HepG2 (cell line): ENCODE results near the gene N4BP2. TPM values are rescaled to one million over a fixed set of nuclear protein-coding genes. Genes with fewer than 3 reads are reported as not detected.

Experiments used
- ATAD3A ChIP-seq: sonication (generic); formaldehyde crosslinking; IDR thresholded peaks from 2 replicates; pipeline ENCODE4 v1.4.0; 2020; ENCODE audit warnings: missing genetic modification reagents
- CHCHD3 ChIP-seq: sonication (generic); formaldehyde crosslinking; IDR thresholded peaks from 2 replicates; pipeline ENCODE4 v1.8.0; 2022; ENCODE audit warnings: mild to moderate bottlenecking, missing genetic modification reagents, moderate library complexity
- EEA1 ChIP-seq: sonication (generic); formaldehyde crosslinking; IDR thresholded peaks from 2 replicates; pipeline ENCODE4 v1.5.1; 2020; ENCODE audit warnings: mild to moderate bottlenecking, missing genetic modification reagents, borderline replicate concordance
- GATAD1 ChIP-seq: IDR thresholded peaks from 2 replicates; pipeline ENCODE4 v1.6.1; 2016; ENCODE audit warnings: missing genetic modification reagents, missing compliant biosample characterization
- GPN1 ChIP-seq: sonication (generic); formaldehyde crosslinking; IDR thresholded peaks from 2 replicates; pipeline ENCODE4 v1.5.1; 2020; ENCODE audit warnings: missing genetic modification reagents, borderline replicate concordance
- HMG20B ChIP-seq: conservative IDR thresholded peaks from 2 replicates; pipeline ENCODE4 v1.6.1; 2016; ENCODE audit warnings: missing genetic modification reagents, missing compliant biosample characterization
- PITX1 ChIP-seq: sonication (generic); formaldehyde crosslinking; IDR thresholded peaks from 2 replicates; pipeline ENCODE4 v1.5.1; 2020; ENCODE audit warnings: mild to moderate bottlenecking, missing genetic modification reagents
- RBM22 ChIP-seq: fragments of 200-400 bp; formaldehyde crosslinking; optimal IDR thresholded peaks from 2 replicates; pipeline ENCODE3; 2017; ENCODE audit warnings: mild to moderate bottlenecking, low read length, moderate library complexity
- SMAD3 ChIP-seq: sonication (generic); formaldehyde crosslinking; IDR thresholded peaks from 2 replicates; pipeline ENCODE4 v1.4.0; 2020; ENCODE audit warnings: missing genetic modification reagents
- SMARCE1 ChIP-seq: fragments of 450-650 bp; IDR thresholded peaks from 2 replicates; pipeline ENCODE4 v1.6.1; 2017; ENCODE audit warnings: borderline replicate concordance
- STAT5B ChIP-seq: sonication (generic); formaldehyde crosslinking; IDR thresholded peaks from 2 replicates; pipeline ENCODE4 v1.4.0; 2020; ENCODE audit warnings: missing genetic modification reagents
- TEAD3 ChIP-seq: optimal IDR thresholded peaks from 2 replicates; pipeline ENCODE3; 2016; ENCODE audit warnings: borderline replicate concordance
- ZFX ChIP-seq: sonication (generic); formaldehyde crosslinking; IDR thresholded peaks from 2 replicates; pipeline ENCODE4 v1.4.0; 2020; ENCODE audit warnings: mild to moderate bottlenecking, low read depth, missing genetic modification reagents, moderate library complexity
- ZNF136 ChIP-seq: sonication (generic); formaldehyde crosslinking; IDR thresholded peaks from 2 replicates; pipeline ENCODE4 v1.8.1; 2022; ENCODE audit warnings: low read depth, mild to moderate bottlenecking, moderate library complexity, missing genetic modification reagents
- ZNF329 ChIP-seq: sonication (generic); formaldehyde crosslinking; IDR thresholded peaks from 2 replicates; pipeline ENCODE4 v1.9.0; 2021; ENCODE audit warnings: low read depth, mild to moderate bottlenecking, missing genetic modification reagents
- ZNF33A ChIP-seq: sonication (generic); formaldehyde crosslinking; IDR thresholded peaks from 2 replicates; pipeline ENCODE4 v1.5.1; 2020; ENCODE audit warnings: missing genetic modification reagents, mild to moderate bottlenecking, moderate library complexity, borderline replicate concordance
- ZNF430 ChIP-seq: sonication (generic); formaldehyde crosslinking; IDR thresholded peaks from 2 replicates; pipeline ENCODE4 v1.9.0; 2021; ENCODE audit warnings: mild to moderate bottlenecking, missing genetic modification reagents
- ZNF468 ChIP-seq: sonication (generic); formaldehyde crosslinking; IDR thresholded peaks from 2 replicates; pipeline ENCODE4 v1.8.0; 2022; ENCODE audit warnings: mild to moderate bottlenecking, moderate library complexity, missing genetic modification reagents
- ZNF569 ChIP-seq: sonication (generic); formaldehyde crosslinking; IDR thresholded peaks from 2 replicates; pipeline ENCODE4 v1.5.0; 2020; ENCODE audit warnings: mild to moderate bottlenecking, missing genetic modification reagents, moderate library complexity, borderline replicate concordance
- polyA plus RNA-seq, 8 experiments: library from polyadenylated mRNA; depleted of rRNA in 3 of 8; stranded (reverse) in 7 of 8; unstranded in 1 of 8; fragments of >200 nt; fragmentation: Illumina TruSeq in 4 of 8; extraction: Trizol in 4 of 8; gene quantifications; 2 replicates each; pipeline versions ENCODE4 v1.2.1 to v1.2.3, GENCODE V29; 2011 to 2016; ENCODE audit warnings: low read depth in 4 of 8, missing spikeins in 1 of 8, mixed read lengths in 1 of 8; ENCODE audit not compliant: insufficient read depth in 1 of 8
- total RNA-seq, 5 experiments: library from RNA; depleted of rRNA; stranded (reverse); fragments of >200 nt; fragmentation: Illumina TruSeq; extraction: Trizol; gene quantifications; 2 replicates each; pipeline ENCODE4 v1.2.3, GENCODE V29; 2016; ENCODE audit warnings: low read depth in 1 of 5
- TF ChIP-seq, protein P1 (sequence below): sonication (generic); formaldehyde crosslinking; IDR thresholded peaks from 2 replicates; pipeline ENCODE4 v1.4.0; 2020; ENCODE audit warnings: missing genetic modification reagents
- TF ChIP-seq, protein P2 (sequence below): sonication (generic); formaldehyde crosslinking; IDR thresholded peaks from 2 replicates; pipeline ENCODE4 v1.4.0; 2020; ENCODE audit warnings: missing genetic modification reagents
- TF ChIP-seq, protein P3 (sequence below): sonication (generic); formaldehyde crosslinking; IDR thresholded peaks from 2 replicates; pipeline ENCODE4 v1.4.0; 2020; ENCODE audit warnings: missing genetic modification reagents, borderline replicate concordance

N4BP2 gene
- total and polyA plus RNA-seq, 2 of the 13 experiments (the other 11 are each of a cell fraction or from before 2014, with no cell fraction given): 5.6 to 12.9 TPM

DNA sequence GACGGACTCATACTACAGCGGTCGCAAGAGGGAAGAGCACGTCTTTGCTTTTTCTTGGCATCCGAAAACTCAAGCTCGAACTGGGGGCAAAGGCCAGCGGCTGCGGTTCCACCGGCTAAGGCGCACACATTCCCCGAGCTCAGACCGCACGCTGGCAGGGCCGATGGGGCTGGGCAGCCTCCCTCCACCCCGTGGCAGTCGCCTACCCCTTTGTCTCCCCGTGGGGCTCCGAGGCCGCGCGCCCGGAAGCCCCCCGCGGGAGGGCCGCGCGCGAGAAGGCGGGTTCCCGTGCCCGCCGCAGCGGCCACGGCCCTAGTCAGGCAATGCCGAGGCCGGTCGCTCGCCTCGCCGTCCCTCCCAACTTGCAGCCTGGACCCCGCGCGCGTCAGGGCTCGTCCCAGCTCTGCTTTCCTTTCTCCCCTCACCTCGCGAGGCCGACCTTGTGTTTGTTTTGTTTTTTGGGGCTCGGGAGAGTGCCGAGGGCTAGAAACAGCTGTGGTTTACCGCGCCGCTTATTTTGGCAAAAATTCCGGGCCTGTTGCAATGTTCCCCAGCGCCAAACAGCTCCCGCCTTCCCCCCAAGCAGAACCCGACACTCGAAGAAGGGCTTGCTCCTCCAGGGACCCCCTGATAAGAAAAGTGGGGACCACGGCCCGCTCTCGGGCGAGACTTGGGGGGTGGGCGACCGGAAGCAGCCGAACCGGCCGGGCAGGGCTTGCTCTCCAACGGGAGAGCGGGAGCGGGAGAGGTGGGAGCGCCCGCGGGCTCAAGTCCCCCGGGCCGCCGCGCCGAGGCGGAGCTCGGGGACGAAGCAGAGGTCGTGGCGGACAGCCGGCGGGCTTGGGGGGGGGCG is 561 bp upstream of the N4BP2 start (continued):
- TF ChIP-seq, protein P1, sequence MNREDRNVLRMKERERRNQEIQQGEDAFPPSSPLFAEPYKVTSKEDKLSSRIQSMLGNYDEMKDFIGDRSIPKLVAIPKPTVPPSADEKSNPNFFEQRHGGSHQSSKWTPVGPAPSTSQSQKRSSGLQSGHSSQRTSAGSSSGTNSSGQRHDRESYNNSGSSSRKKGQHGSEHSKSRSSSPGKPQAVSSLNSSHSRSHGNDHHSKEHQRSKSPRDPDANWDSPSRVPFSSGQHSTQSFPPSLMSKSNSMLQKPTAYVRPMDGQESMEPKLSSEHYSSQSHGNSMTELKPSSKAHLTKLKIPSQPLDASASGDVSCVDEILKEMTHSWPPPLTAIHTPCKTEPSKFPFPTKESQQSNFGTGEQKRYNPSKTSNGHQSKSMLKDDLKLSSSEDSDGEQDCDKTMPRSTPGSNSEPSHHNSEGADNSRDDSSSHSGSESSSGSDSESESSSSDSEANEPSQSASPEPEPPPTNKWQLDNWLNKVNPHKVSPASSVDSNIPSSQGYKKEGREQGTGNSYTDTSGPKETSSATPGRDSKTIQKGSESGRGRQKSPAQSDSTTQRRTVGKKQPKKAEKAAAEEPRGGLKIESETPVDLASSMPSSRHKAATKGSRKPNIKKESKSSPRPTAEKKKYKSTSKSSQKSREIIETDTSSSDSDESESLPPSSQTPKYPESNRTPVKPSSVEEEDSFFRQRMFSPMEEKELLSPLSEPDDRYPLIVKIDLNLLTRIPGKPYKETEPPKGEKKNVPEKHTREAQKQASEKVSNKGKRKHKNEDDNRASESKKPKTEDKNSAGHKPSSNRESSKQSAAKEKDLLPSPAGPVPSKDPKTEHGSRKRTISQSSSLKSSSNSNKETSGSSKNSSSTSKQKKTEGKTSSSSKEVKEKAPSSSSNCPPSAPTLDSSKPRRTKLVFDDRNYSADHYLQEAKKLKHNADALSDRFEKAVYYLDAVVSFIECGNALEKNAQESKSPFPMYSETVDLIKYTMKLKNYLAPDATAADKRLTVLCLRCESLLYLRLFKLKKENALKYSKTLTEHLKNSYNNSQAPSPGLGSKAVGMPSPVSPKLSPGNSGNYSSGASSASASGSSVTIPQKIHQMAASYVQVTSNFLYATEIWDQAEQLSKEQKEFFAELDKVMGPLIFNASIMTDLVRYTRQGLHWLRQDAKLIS (CRISPR knock-in tag): no peak; the same call in 1 of the 2 replicates
- TF ChIP-seq TEAD3 (CRISPR knock-in tag) (peak; percentile 44), ZNF329 (no peak), SMARCE1 (no peak), SMAD3 (no peak), STAT5B (CRISPR knock-in tag) (no peak), ZNF569 (CRISPR knock-in tag) (no peak), ZNF33A (CRISPR knock-in tag) (no peak), HMG20B (CRISPR knock-in tag) (no peak), ZFX (CRISPR knock-in tag) (peak; percentile 89), ZNF430 (0 out of 2 replicates have a peak, but pooled peaks have one; percentile 8), PITX1 (CRISPR knock-in tag) (no peak), GATAD1 (peak; percentile 37), ZNF468 (no peak), CHCHD3 (no peak), GPN1 (no peak), EEA1 (CRISPR knock-in tag) (peak; percentile 24; the same call in 1 of the 2 replicates), RBM22 (no peak), ATAD3A (CRISPR knock-in tag) (no peak), ZNF136 (CRISPR knock-in tag) (no peak; the same call in 1 of the 2 replicates)
- TF ChIP-seq, protein P2, sequence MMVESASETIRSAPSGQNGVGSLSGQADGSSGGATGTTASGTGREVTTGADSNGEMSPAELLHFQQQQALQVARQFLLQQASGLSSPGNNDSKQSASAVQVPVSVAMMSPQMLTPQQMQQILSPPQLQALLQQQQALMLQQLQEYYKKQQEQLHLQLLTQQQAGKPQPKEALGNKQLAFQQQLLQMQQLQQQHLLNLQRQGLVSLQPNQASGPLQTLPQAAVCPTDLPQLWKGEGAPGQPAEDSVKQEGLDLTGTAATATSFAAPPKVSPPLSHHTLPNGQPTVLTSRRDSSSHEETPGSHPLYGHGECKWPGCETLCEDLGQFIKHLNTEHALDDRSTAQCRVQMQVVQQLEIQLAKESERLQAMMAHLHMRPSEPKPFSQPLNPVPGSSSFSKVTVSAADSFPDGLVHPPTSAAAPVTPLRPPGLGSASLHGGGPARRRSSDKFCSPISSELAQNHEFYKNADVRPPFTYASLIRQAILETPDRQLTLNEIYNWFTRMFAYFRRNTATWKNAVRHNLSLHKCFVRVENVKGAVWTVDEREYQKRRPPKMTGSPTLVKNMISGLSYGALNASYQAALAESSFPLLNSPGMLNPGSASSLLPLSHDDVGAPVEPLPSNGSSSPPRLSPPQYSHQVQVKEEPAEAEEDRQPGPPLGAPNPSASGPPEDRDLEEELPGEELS: no peak; the same call in 1 of the 2 replicates
- TF ChIP-seq, protein P3, sequence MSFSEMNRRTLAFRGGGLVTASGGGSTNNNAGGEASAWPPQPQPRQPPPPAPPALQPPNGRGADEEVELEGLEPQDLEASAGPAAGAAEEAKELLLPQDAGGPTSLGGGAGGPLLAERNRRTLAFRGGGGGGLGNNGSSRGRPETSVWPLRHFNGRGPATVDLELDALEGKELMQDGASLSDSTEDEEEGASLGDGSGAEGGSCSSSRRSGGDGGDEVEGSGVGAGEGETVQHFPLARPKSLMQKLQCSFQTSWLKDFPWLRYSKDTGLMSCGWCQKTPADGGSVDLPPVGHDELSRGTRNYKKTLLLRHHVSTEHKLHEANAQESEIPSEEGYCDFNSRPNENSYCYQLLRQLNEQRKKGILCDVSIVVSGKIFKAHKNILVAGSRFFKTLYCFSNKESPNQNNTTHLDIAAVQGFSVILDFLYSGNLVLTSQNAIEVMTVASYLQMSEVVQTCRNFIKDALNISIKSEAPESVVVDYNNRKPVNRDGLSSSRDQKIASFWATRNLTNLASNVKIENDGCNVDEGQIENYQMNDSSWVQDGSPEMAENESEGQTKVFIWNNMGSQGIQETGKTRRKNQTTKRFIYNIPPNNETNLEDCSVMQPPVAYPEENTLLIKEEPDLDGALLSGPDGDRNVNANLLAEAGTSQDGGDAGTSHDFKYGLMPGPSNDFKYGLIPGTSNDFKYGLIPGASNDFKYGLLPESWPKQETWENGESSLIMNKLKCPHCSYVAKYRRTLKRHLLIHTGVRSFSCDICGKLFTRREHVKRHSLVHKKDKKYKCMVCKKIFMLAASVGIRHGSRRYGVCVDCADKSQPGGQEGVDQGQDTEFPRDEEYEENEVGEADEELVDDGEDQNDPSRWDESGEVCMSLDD (CRISPR knock-in tag): peak; percentile 73; the same call in 1 of the 2 replicates
